IPS-NIHi11 (cell line): ENCODE results near the gene MTTP.

Source experiments
- DNase-seq: peaks from one replicate; pipeline ENCODE4 v3.0.0; 2012; ENCODE audit warnings: mixed read lengths, low spot score

The MTTP gene

DNA sequence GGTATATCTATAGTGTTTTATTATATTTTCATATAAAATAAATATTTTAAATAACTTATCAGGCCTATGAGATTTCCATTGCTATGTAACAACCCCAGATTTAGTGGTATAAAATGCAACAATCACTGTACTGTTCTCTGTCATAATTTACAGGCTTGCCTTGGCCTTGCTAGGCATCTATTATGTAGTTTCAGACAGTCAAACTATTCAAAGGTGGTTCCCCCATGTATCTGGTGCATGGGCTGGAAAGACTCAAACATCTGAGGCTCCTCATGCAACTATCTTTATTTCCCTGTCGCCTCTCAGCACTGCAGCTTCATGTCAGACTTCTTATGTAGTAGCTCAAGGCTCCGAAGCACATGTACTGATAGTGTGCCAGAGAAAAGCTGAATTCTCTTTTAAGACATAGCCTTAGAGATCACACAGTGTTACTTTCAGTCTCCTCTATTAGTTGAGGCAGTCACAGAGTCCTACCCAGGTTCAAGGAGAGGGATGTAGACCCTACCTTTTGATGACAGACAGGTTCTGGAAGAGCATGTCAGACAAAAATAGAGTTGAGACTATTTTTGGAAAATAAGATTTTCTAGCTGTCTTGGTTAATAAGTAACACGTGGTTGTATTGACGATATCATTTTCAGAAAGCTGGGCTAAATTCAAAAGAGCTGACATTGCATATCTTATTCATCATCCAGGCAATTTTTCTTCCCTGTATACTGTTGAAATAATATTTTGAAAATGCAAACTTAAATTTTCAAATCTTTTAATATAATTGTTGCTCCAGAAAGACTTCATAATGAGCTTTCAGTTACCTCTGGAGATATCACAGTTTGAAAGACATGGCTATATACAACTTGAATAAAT is 19.4 kb downstream of the MTTP start:
- no peak for DNase-seq

DNA sequence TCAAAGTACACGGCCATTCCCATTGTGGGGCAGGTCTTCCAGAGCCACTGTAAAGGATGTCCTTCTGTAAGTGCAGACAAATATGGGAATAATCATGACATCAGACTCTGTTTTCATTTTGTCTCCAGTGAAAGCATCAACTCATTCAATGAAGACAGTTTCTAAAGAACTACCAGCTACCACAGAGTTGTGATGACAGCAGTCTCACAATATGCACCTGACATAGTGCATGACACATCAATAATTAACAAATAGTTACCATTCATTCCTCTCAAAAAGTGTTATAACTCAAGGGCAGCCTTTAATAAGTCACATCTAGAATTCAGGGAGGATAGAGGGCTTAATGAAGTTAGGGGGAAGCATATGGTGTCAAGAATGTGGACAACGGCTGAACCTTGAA is 20.2 kb downstream of the MTTP start:
- DNase-seq = no peak

DNA sequence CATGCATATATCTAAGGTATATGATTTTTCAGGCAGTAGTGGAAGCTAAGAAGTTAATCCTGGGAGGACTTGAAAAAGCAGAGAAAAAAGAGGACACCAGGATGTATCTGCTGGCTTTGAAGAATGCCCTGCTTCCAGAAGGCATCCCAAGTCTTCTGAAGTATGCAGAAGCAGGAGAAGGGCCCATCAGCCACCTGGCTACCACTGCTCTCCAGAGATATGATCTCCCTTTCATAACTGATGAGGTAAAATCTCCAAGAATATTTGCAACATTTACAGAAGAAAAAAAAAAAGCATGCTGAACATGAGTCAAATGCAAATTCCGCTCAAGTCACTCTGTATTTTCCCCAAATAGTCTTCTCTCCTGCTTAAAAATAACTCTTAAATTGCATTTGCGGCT is 32.1 kb downstream of the MTTP start:
- no peak for DNase-seq

DNA sequence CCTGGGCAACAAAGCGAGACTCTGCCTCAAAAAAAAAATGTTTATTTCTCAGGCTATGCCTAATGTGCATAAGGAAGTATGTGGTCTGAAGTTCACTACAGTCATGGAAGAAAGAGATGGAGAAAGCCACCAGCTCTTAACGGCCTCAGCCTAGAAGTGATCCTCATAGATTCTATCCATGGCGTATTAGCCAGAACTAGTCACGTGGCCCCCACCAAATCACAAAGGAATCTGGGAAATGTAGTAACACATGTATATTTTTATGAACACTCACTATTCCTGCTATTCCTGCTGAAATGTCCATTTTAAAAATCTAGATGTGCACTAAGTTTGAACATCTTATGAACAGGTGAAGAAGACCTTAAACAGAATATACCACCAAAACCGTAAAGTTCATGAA is 33.8 kb downstream of the MTTP start:
- DNase-seq = no peak

DNA sequence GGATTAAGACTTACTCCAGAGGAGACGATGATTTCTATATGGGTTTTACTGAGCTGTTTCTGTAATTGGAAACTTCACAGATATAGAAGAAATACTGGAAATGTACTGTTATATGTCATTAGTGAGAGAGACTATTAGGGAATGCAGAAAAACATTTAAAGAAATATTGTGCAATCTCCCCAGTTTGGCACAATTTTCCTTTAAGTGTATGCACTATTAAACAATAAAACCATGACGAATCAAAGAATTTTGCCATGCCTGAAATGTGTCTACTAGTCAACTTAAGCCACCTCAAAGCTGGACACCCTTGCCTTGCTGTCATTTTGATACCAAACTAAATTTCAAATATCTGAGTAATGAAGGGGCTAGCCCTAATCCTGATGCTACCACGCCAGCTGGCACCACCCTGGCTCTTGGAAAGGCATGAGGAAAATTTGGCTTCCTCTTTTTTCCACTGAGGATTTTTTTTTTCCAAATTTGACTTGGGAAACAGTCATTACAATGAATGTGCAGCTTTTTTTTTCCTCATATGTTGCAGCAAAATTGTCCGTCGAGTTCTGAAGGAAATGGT is 36.1 kb downstream of the MTTP start:
- DNase-seq = no peak

DNA sequence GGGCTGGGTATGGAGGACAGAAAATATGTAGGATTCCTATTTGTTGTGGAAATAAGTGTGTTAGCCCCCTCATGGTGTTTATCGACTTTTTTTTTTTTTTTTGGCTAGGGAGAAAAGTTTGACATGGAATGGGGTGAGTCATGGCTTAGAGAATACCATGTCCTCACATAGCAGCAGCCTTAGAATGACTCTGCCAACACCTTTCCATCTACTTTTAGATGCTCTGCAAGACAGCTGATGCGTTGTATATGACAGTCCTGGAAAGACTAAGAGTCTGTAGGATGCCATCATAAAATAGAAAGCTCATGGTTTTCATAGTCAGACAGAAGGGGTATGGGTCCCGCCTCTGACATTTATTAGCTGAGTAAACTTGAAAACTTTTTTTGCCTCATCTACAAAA is 37.7 kb downstream of the MTTP start:
- no peak for DNase-seq

GRCh38 chr4:99612704-99613103 is 38.1 kb downstream of the MTTP start:
- DNase-seq = no peak

DNA sequence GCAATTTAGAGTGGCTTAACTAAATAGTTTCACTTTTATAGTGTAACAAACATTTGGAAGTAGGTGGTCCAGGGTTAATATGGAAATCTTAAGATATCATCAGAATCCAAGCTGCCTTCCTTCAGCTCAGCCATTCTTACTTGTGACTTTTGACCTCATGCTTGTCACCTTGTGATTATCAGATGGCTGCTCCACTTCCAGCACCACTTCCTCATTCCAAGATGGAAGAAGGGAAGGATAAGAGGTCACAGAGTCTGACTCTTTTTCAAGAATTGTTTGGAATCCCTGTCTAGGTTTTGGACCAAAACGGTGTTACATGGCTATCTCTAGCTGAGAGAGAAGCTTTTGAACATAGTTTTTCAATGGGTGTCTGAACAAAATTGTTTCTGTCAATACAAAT is 39.9 kb downstream of the MTTP start:
- DNase-seq = no peak

DNA sequence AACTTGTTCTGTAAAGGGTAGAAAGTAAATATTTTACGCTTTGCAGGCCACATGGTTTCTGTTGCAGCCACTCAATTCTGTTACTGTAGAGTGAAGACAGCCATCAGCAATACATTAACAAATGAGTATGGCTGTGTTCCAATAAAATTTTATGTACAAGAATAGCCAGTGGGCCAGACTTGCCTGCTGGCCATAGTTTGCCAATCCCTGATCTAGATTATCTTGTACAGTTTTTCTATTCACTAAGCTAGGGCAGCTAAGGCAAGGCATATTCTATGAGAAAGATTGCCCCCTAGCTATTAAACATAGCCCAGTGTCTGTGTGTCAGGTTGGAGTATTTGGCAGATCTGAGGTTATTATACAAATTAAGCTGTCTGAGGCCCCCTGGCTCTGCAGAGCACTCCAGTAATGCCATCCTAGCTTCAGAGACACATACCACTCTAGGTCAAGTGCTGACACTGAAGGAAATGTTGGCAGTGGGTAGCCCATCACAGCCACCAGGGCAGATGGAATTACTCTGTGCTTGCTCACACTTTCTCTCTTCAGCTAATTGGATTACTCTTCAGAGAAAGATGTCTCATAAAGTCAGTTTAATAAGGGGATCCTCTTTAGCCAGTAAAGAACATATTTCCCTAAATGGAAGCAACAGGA is 40.7 kb downstream of the MTTP start:
- no peak for DNase-seq

GRCh38 chr4:99617374-99617773 is 42.8 kb downstream of the MTTP start:
- no peak for DNase-seq

DNA sequence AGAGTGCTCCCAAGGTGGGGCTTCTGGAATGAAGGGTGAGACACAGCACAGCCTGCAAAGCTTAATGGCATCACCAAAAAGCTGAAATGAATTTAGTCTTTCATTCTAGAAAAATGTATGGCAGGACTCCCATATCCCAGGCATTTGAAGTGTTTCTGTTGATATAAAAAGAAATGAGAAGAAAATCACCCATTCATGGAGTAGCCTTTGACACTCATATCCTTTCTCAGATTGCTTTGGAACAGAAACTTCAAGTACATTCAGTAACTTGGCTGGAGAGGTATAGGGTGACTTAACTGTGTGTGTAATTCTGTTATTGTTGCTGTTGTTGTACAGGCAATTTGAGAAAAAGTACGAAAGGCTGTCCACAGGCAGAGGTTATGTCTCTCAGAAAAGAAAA is 47.7 kb downstream of the MTTP start:
- no peak for DNase-seq

GRCh38 chr4:99624141-99624719 is 49.6 kb downstream of the MTTP start:
- no peak for DNase-seq

DNA sequence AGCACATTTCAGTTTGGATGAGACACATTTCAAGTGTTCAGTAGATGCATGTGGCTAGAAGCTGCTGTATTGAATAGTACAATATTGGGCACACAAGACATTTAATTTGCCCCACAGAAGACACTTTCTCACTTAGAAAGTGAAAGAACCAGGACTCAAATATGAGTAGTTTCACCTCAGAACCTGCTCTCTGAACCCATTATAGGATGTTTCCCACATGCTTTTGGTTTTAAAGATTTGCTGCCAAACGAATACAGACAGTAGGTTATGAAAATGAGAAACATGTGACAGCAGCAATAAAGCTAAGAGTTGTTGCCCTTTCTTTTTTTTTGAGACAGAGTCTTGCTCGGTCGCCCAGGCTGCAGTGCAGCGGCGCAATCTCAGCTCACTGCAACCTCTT is 50.7 kb downstream of the MTTP start:
- no peak for DNase-seq

- DNase-seq = no peak
Observed at GRCh38 chr4:99628040-99628439, 53.4 kb downstream of the MTTP start.

DNA sequence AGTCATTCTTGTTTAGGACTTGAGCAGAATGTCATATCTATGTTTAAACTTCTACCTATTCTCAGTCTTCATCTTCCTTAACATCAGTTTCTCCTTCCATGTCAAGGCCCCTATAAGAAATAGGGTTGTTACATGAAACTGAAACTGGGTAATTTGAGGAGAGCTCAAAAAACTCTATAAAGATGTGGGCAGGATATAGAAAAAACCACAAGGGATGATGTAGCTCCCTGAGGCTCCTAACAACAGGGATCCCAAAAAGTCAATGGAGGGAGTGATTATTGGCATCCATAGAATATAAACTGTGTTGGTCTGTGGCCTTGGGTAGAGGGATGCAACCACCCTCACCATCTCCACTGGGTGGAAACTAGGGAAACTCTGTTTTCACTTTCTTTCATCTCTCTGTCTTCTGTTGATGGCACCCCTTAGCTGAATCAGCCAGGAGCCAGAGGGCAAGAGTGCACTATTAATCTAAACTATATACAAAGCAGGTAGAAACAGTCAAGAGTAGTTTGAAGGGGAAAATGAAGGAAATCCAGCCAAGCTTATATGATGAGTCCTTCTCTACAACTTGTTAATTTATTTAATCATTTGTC is 55.4 kb downstream of the MTTP start:
- no peak for DNase-seq

GRCh38 chr4:99630857-99631360 is 56.3 kb downstream of the MTTP start:
- no peak for DNase-seq

- DNase-seq = no peak
Observed at GRCh38 chr4:99633772-99634171, 59.1 kb downstream of the MTTP start.

GRCh38 chr4:99634742-99635360 is 60.2 kb downstream of the MTTP start:
- DNase-seq = no peak

DNA sequence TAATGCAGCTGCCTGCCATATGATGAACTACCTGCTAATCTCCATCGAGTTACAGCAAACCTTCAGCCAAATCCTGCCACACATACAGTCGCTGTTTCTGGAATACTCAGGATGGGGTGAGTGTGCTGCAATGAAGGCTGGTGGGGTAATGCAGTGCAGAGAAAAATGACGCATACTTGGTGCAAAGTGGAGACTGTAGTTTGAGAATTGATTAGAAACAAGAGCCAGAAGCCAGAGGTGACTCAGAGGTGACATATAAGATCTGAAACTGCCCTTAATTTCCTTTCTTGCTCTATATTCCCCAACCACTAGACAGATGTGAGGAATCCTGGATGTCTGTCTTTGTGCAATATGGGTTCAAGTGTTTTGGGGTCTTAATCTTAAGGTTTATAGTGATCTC is 61.0 kb downstream of the MTTP start:
- DNase-seq = no peak

GRCh38 chr4:99636422-99636821 is 61.8 kb downstream of the MTTP start:
- no peak for DNase-seq

DNA sequence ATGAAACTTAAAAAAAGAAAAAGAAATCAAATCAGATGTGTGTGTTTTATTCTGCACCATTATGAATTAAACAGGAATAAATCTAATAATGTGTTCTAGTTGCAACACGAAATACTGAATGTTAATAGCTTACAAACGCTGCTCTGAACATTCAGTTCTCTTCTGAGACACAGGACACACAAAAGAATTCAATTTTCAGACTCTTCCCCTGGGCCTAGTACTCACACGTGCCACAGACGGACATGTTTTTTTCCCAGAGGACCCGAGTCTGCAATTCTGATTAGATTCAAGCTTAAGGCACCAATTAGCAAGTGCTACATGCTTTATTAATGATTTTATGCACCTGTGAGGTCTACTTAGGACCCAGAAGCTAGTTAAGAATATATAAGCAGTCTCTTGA is 62.5 kb downstream of the MTTP start:
- no peak for DNase-seq

GRCh38 chr4:99640676-99641075 is 66.1 kb downstream of the MTTP start:
- DNase-seq = no peak
